ENCODE data around the gene HRK. TPM values are rescaled to one million over a fixed set of nuclear protein-coding genes. Genes with fewer than 3 reads are reported as not detected.
A peak's percentile ranks its signal among the peaks of the same experiment; 100 is the strongest.

Gene HRK
- total and polyA plus RNA-seq, 2 of the 13 experiments (the other 11 are each of a cell fraction or from before 2014, with no cell fraction given) = 0.02 TPM; not detected in 1

DNA sequence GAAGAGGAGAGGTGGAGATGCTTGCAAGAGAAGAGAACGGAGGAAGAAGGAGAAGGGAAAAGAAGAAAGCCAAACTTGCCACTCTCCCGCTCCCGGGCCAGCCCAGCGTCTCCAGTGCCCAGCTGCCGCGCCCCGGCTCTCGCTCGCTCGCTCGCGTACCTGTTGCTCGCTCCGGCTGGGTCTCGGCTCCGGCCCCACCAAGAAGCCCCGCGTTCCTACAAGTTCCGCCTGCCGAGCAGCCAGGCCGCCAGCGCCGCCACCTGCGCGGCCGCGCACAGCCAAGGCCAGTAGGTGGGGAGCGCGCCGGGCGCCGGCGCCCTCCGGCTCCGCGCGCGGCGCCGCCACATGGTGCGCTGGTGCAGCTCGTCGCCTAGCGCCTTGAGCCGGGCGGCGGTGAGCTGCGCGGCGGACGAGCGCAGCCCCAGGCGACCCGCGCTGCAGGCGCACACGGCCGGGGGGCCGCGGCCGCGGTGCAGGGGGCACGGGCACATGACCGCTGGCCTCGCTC is 370 bp downstream of the HRK start (continued):
- no peak for TF ChIP-seq ZZZ3 (CRISPR knock-in tag; IDR thresholded peaks at IDR 0.05; ENCODE audit: borderline replicate concordance)
- TF ChIP-seq, protein P1, sequence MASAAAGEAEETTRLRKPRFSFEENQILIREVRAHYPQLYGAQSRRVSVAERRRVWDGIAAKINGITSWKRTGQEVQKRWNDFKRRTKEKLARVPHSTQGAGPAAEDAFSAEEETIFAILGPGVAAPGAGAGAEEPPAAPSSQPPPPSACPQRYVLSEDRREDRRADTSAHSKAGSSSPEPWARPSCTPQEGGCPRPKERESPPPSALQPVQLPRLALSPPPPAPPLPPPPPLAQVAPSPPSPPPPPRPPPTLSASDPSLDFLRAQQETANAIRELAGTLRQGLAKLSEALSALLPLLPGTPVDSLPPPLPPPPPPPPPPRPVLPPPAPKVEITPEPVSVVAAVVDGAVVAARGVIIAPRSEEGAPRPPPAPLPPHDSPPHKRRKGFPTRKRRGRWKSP (CRISPR knock-in tag; IDR thresholded peaks at IDR 0.05) = peak; percentile 64
- TF ChIP-seq NFATC3 (CRISPR knock-in tag; IDR thresholded peaks at IDR 0.05) = no peak
- TF ChIP-seq, protein P2, sequence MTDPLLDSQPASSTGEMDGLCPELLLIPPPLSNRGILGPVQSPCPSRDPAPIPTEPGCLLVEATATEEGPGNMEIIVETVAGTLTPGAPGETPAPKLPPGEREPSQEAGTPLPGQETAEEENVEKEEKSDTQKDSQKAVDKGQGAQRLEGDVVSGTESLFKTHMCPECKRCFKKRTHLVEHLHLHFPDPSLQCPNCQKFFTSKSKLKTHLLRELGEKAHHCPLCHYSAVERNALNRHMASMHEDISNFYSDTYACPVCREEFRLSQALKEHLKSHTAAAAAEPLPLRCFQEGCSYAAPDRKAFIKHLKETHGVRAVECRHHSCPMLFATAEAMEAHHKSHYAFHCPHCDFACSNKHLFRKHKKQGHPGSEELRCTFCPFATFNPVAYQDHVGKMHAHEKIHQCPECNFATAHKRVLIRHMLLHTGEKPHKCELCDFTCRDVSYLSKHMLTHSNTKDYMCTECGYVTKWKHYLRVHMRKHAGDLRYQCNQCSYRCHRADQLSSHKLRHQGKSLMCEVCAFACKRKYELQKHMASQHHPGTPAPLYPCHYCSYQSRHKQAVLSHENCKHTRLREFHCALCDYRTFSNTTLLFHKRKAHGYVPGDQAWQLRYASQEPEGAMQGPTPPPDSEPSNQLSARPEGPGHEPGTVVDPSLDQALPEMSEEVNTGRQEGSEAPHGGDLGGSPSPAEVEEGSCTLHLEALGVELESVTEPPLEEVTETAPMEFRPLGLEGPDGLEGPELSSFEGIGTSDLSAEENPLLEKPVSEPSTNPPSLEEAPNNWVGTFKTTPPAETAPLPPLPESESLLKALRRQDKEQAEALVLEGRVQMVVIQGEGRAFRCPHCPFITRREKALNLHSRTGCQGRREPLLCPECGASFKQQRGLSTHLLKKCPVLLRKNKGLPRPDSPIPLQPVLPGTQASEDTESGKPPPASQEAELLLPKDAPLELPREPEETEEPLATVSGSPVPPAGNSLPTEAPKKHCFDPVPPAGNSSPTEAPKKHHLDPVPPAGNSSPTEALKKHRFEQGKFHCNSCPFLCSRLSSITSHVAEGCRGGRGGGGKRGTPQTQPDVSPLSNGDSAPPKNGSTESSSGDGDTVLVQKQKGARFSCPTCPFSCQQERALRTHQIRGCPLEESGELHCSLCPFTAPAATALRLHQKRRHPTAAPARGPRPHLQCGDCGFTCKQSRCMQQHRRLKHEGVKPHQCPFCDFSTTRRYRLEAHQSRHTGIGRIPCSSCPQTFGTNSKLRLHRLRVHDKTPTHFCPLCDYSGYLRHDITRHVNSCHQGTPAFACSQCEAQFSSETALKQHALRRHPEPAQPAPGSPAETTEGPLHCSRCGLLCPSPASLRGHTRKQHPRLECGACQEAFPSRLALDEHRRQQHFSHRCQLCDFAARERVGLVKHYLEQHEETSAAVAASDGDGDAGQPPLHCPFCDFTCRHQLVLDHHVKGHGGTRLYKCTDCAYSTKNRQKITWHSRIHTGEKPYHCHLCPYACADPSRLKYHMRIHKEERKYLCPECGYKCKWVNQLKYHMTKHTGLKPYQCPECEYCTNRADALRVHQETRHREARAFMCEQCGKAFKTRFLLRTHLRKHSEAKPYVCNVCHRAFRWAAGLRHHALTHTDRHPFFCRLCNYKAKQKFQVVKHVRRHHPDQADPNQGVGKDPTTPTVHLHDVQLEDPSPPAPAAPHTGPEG (CRISPR knock-in tag; IDR thresholded peaks at IDR 0.05) = 0 out of 2 replicates have a peak, but pooled peaks have one; percentile 44
- 0 out of 2 replicates have a peak, but pooled peaks have one; percentile 30 for TF ChIP-seq MEIS2 (CRISPR knock-in tag; IDR thresholded peaks at IDR 0.05)
- no peak for TF ChIP-seq ZNF451 (CRISPR knock-in tag; IDR thresholded peaks at IDR 0.05)
